MM.1S (cell line): ENCODE measurements around the gene GPR176.

Experiments
- CTCF ChIP-seq: fragments of 300-600 bp; sonication (generic); IDR thresholded peaks from 2 replicates; pipeline ENCODE4 v1.5.1; 2016; ENCODE audit warnings: antibody characterized with exemption, low read length, mixed read lengths
- EZH2 ChIP-seq: fragments of 300-600 bp; sonication (generic); optimal IDR thresholded peaks from 2 replicates; pipeline ENCODE3; 2017; ENCODE audit warnings: low read depth, mild to moderate bottlenecking, antibody characterized with exemption, low read length, mixed read lengths

- TF ChIP-seq EZH2 (no peak), CTCF (no peak)
These were observed 142.6 kb downstream of the GPR176 start for GRCh38 chr15:39777496-39777895.
